HepG2 (cell line): Measurements from ENCODE around the gene PHF19. TPM values are rescaled to one million over a fixed set of nuclear protein-coding genes. Genes with fewer than 3 reads are reported as not detected.

ENCODE experiments used
- CEBPG ChIP-seq: IDR thresholded peaks from 2 replicates; pipeline ENCODE4 v1.6.1; 2016
- ERF ChIP-seq: IDR thresholded peaks from 2 replicates; pipeline ENCODE4 v1.6.1; 2018; ENCODE audit warnings: missing biosample characterization, missing genetic modification reagents
- HBP1 ChIP-seq: IDR thresholded peaks from 2 replicates; pipeline ENCODE4 v1.6.1; 2016; ENCODE audit warnings: low read depth, control low read depth
- KAT8 ChIP-seq: IDR thresholded peaks from 2 replicates; pipeline ENCODE4 v1.6.1; 2016; ENCODE audit warnings: missing genetic modification reagents, missing compliant biosample characterization
- LBX2 ChIP-seq: sonication (generic); formaldehyde crosslinking; IDR thresholded peaks from 2 replicates; pipeline ENCODE4 v1.5.0; 2020; ENCODE audit warnings: missing genetic modification reagents, mild to moderate bottlenecking, borderline replicate concordance
- SP1 ChIP-seq, 2 experiments: fragments of 450-650 bp in 1 of 2; sonication (generic) in 1 of 2; formaldehyde crosslinking in 1 of 2; IDR thresholded peaks; 2 replicates each; pipeline versions ENCODE4 v1.4.0 to v1.6.1; 2016 to 2020; ENCODE audit warnings: missing genetic modification reagents in 1 of 2
- TBX2 ChIP-seq: sonication (generic); formaldehyde crosslinking; IDR thresholded peaks from 2 replicates; pipeline ENCODE4 v1.5.0; 2020; ENCODE audit warnings: missing genetic modification reagents, mild to moderate bottlenecking, borderline replicate concordance
- ZSCAN31 ChIP-seq: sonication (generic); formaldehyde crosslinking; IDR thresholded peaks from 2 replicates; pipeline ENCODE4 v1.5.0; 2020; ENCODE audit warnings: low read depth, mild to moderate bottlenecking, missing genetic modification reagents
- polyA plus RNA-seq, 8 experiments: library from polyadenylated mRNA; depleted of rRNA in 3 of 8; stranded (reverse) in 7 of 8; unstranded in 1 of 8; fragments of >200 nt; fragmentation: Illumina TruSeq in 4 of 8; extraction: Trizol in 4 of 8; gene quantifications; 2 replicates each; pipeline versions ENCODE4 v1.2.1 to v1.2.3, GENCODE V29; 2011 to 2016; ENCODE audit warnings: low read depth in 4 of 8, missing spikeins in 1 of 8, mixed read lengths in 1 of 8; ENCODE audit not compliant: insufficient read depth in 1 of 8
- total RNA-seq, 5 experiments: library from RNA; depleted of rRNA; stranded (reverse); fragments of >200 nt; fragmentation: Illumina TruSeq; extraction: Trizol; gene quantifications; 2 replicates each; pipeline ENCODE4 v1.2.3, GENCODE V29; 2016; ENCODE audit warnings: low read depth in 1 of 5
- TF ChIP-seq, protein P1 (sequence below), 2 experiments: sonication (generic) in 1 of 2; formaldehyde crosslinking in 1 of 2; IDR thresholded peaks; 2 replicates each; pipeline versions ENCODE4 v1.6.1 to v1.9.0; 2014 to 2022; ENCODE audit warnings: antibody characterized with exemption in 1 of 2, borderline replicate concordance in 1 of 2, inconsistent platforms in 1 of 2, low read depth in 1 of 2, missing genetic modification reagents in 1 of 2
- TF ChIP-seq, protein P2 (sequence below): sonication (generic); formaldehyde crosslinking; IDR thresholded peaks from 2 replicates; pipeline ENCODE4 v1.5.1; 2020; ENCODE audit warnings: mild to moderate bottlenecking, missing genetic modification reagents
- TF ChIP-seq, protein P3 (sequence below): sonication (generic); formaldehyde crosslinking; IDR thresholded peaks from 2 replicates; pipeline ENCODE4 v1.4.0; 2020; ENCODE audit warnings: missing genetic modification reagents
- TF ChIP-seq, protein P4 (sequence below): sonication (generic); formaldehyde crosslinking; IDR thresholded peaks from 2 replicates; pipeline ENCODE4 v1.4.0; 2020; ENCODE audit warnings: mild to moderate bottlenecking, missing genetic modification reagents

Gene PHF19
- total and polyA plus RNA-seq, 2 of the 13 experiments (the other 11 are each of a cell fraction or from before 2014, with no cell fraction given), result 29.7 to 41.3 TPM

DNA sequence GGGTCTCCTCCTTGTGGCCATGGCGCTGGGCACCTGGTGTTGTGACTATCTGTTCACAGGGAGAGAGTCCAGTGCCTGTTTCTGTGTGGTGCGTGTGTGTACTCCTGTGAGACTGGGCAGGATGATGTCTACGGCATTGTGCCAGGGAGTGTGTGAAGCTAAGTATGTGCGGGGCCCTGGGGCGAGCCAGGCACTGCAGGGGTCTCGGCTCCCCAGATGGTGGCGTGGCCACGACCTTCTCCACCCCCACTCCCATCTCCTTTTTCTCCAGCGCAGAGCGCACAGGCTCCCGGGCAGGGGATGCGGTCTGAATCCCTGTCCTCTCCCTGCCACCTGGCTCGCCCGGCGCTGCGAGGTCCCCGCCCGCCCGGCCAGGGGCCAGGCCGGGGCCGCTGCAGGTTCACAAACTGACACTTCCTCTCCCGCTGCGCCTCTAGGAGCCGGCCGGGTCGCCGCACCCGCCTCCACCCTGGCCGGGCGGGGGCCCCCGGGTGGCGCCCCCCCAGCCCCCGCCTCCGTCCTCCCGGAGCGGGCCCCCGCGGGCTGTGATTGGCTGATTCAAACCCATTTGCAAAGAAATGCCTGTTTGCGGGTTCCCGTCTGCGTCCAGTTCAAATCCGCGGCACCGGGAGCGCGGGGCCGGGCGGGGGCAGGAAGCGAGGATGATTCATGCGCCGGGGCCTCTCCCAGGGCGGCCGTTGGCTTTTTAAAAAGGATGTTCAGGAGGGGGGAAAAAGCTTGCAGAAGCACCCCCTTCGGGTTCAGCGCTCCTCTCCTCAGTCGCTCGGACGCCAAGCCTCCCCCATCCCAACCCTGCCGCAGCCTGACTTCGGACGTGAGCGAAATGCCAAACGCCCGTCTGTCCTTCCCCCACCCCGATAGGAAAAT lies 790 bp downstream of the PHF19 start (continued):
- TF ChIP-seq, protein P1, sequence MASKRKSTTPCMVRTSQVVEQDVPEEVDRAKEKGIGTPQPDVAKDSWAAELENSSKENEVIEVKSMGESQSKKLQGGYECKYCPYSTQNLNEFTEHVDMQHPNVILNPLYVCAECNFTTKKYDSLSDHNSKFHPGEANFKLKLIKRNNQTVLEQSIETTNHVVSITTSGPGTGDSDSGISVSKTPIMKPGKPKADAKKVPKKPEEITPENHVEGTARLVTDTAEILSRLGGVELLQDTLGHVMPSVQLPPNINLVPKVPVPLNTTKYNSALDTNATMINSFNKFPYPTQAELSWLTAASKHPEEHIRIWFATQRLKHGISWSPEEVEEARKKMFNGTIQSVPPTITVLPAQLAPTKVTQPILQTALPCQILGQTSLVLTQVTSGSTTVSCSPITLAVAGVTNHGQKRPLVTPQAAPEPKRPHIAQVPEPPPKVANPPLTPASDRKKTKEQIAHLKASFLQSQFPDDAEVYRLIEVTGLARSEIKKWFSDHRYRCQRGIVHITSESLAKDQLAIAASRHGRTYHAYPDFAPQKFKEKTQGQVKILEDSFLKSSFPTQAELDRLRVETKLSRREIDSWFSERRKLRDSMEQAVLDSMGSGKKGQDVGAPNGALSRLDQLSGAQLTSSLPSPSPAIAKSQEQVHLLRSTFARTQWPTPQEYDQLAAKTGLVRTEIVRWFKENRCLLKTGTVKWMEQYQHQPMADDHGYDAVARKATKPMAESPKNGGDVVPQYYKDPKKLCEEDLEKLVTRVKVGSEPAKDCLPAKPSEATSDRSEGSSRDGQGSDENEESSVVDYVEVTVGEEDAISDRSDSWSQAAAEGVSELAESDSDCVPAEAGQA (IDR thresholded peaks at IDR 0.05; ENCODE audit: low read depth), result no peak
- TF ChIP-seq, protein P1 (CRISPR knock-in tag; IDR thresholded peaks at IDR 0.05; ENCODE audit: borderline replicate concordance), result 0 out of 2 replicates have a peak, but pooled peaks have one; percentile 34
- TF ChIP-seq TBX2 (CRISPR knock-in tag), result 0 out of 2 replicates have a peak, but pooled peaks have one; percentile 38
- no peak for TF ChIP-seq SP1 (IDR thresholded peaks at IDR 0.05)
- TF ChIP-seq SP1 (CRISPR knock-in tag; IDR thresholded peaks at IDR 0.05), result no peak
- 0 out of 2 replicates have a peak, but pooled peaks have one; percentile 6 for TF ChIP-seq CEBPG (CRISPR knock-in tag)
- peak; percentile 60; the same call in 1 of the 2 replicates for TF ChIP-seq ZSCAN31 (CRISPR knock-in tag)
- no peak for TF ChIP-seq HBP1
- TF ChIP-seq, protein P2, sequence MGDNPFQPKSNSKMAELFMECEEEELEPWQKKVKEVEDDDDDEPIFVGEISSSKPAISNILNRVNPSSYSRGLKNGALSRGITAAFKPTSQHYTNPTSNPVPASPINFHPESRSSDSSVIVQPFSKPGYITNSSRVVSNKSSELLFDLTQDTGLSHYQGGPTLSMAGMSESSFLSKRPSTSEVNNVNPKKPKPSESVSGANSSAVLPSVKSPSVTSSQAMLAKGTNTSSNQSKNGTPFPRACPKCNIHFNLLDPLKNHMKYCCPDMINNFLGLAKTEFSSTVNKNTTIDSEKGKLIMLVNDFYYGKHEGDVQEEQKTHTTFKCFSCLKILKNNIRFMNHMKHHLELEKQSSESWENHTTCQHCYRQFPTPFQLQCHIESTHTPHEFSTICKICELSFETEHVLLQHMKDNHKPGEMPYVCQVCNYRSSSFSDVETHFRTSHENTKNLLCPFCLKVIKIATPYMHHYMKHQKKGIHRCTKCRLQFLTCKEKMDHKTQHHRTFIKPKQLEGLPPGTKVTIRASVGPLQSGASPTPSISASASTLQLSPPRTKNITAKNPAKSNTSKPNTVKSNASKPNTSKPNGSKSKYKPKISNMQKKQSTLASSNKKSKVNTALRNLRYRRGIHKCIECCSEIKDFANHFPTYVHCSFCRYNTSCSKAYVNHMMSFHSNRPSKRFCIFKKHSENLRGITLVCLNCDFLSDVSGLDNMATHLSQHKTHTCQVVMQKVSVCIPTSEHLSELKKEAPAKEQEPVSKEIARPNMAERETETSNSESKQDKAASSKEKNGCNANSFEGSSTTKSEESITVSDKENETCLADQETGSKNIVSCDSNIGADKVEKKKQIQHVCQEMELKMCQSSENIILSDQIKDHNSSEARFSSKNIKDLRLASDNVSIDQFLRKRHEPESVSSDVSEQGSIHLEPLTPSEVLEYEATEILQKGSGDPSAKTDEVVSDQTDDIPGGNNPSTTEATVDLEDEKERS, result no peak
- TF ChIP-seq LBX2 (CRISPR knock-in tag), result 0 out of 2 replicates have a peak, but pooled peaks have one; percentile 48
- TF ChIP-seq, protein P3, sequence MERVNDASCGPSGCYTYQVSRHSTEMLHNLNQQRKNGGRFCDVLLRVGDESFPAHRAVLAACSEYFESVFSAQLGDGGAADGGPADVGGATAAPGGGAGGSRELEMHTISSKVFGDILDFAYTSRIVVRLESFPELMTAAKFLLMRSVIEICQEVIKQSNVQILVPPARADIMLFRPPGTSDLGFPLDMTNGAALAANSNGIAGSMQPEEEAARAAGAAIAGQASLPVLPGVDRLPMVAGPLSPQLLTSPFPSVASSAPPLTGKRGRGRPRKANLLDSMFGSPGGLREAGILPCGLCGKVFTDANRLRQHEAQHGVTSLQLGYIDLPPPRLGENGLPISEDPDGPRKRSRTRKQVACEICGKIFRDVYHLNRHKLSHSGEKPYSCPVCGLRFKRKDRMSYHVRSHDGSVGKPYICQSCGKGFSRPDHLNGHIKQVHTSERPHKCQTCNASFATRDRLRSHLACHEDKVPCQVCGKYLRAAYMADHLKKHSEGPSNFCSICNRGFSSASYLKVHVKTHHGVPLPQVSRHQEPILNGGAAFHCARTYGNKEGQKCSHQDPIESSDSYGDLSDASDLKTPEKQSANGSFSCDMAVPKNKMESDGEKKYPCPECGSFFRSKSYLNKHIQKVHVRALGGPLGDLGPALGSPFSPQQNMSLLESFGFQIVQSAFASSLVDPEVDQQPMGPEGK, result peak; percentile 98
- TF ChIP-seq, protein P4, sequence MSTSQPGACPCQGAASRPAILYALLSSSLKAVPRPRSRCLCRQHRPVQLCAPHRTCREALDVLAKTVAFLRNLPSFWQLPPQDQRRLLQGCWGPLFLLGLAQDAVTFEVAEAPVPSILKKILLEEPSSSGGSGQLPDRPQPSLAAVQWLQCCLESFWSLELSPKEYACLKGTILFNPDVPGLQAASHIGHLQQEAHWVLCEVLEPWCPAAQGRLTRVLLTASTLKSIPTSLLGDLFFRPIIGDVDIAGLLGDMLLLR, result 0 out of 2 replicates have a peak, but pooled peaks have one; percentile 26
- TF ChIP-seq KAT8 (CRISPR knock-in tag), result no peak; the same call in 1 of the 2 replicates
- TF ChIP-seq ERF, result no peak; the same call in 1 of the 2 replicates
